Measurements from ENCODE around the gene EMID1. TPM values are rescaled to one million over a fixed set of nuclear protein-coding genes. Genes with fewer than 3 reads are reported as not detected.

EMID1 gene
- total and polyA plus RNA-seq, 2 donors: 4.7 to 9.9 TPM

DNA sequence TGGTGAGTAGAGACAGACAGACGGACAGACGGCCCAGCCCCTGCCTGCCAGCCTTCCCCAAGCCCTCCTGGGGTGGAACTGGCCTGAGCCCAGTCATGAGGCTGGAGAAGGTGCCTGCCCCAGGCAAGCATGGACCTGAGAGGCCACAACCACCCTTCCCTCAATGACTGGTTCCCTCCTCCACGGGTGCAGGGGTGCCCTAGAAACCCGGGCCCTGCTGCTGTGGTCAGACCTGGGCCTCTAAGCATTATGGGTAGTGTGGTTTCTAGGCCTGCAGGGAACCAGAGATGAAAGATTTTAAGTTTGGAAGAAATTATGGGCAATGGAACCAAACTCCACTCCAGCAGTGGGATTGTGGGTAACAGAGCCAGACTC is 48.6 kb downstream of the EMID1 start:
- 33% methylated on average over 4 of the region's 4 CpGs for WGBS
- Histone ChIP-seq H3K27me3 (ENCODE audit: control insufficient read depth in 2 of 2, insufficient read depth in 1 of 2, low read length in 1 of 2) (no peaks in the 10 kb centered on the region), H3K9me3 (ENCODE audit: control insufficient read depth in 2 of 2, insufficient read depth in 1 of 2, low read length in 1 of 2) (no peaks in the 10 kb centered on the region), H3K4me3 (ENCODE audit: low read length in 2 of 2) (no peak overlapping the region), H3K36me3 (ENCODE audit: control insufficient read depth in 2 of 2, insufficient read depth in 2 of 2, low read length in 1 of 2) (peaks cover 6 to 8% of the 10 kb centered on the region in 2 donors), H3K27ac (ENCODE audit: low read depth in 1 of 2, low read length in 1 of 2) (peak overlapping the region in 1 of 2 donors; percentile 47), H3K4me1 (ENCODE audit: control insufficient read depth in 2 of 2, insufficient read depth in 2 of 2, low read length in 2 of 2) (peaks cover 13 to 15% of the 10 kb centered on the region in 2 donors)
- DNase-seq (ENCODE audit: low read depth in 6 of 9, low spot score in 9 of 9): peak in 2 of 9 donors; percentile 36 to 52

DNA sequence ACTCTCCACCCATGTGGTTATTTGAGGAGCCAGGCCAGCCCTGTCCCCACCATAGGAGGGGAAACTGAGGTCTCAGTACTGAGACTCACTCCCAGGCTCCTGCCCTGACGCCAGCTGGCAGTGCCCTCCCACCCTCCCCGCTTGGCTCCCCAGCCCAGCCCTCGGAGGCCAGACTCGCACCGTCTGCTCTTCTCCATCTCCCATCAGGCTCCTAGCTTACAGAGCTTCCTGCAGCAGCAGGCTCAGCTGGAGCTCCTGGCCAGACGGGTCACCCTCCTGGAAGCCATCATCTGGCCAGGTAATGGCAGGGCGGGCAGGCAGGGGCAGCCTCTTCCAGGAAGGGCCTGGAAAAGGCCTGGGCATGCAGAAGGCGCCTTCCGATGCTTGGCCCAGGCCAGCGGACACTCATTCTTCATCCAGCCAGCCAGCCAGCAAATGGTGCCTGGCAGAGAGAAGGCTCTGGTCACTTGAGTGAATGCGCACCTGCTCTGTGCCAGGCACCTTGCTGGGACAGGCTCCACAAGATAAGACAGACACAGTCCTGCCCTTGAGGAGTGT is 49.4 kb downstream of the EMID1 start:
- Histone ChIP-seq H3K9me3 (ENCODE audit: control insufficient read depth in 2 of 2, insufficient read depth in 1 of 2, low read length in 1 of 2) (no peaks in the 10 kb centered on the region), H3K4me3 (ENCODE audit: low read length in 2 of 2) (no peak overlapping the region), H3K27ac (ENCODE audit: low read depth in 1 of 2, low read length in 1 of 2) (no peak overlapping the region), H3K4me1 (ENCODE audit: control insufficient read depth in 2 of 2, insufficient read depth in 2 of 2, low read length in 2 of 2) (peaks cover 13 to 15% of the 10 kb centered on the region in 2 donors), H3K27me3 (ENCODE audit: control insufficient read depth in 2 of 2, insufficient read depth in 1 of 2, low read length in 1 of 2) (no peaks in the 10 kb centered on the region), H3K36me3 (ENCODE audit: control insufficient read depth in 2 of 2, insufficient read depth in 2 of 2, low read length in 1 of 2) (peaks cover 14 to 17% of the 10 kb centered on the region in 2 donors)
- DNase-seq (ENCODE audit: low read depth in 6 of 9, low spot score in 9 of 9): no peak
- 98% methylated on average over 11 of the region's 11 CpGs for WGBS

DNA sequence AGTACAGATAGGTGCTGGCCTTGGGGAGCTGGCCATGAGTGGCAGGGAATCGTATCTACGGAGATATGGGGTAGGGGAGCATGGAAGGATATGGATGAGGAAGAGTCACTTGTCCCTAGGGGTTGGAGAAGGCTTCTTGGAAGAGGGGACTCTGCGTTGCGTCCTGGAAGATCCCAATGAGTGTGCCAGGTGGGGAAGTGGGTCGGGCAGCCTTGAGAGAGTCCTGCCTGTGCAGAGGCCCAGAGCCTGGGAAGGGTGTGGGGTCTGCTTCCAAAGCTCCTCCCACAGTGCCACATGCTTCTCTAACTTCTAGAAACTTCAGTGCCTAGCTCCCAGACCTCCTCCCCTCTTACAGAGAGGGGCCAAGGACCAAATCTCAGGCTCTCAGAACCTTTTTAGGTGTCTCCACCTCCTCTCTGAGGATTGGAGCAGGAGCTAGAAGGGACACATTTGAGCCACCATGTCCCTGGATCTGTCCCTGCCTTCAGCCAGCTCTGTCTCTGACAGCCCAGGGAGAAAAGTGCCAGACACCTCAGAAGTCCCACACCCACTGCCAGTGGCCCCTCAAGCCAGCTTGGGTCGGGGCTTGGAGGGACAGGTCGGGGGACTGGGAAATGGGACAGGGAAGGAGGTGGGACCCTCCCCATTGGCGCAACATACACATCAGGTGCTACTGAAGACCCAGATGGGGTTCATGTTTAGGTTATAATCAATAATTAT is 51.1 kb downstream of the EMID1 start:
- WGBS: 98% methylated on average over 8 of the region's 8 CpGs
- Histone ChIP-seq H3K27ac (ENCODE audit: low read depth in 1 of 2, low read length in 1 of 2) (no peak overlapping the region), H3K36me3 (ENCODE audit: control insufficient read depth in 2 of 2, insufficient read depth in 2 of 2, low read length in 1 of 2) (peaks cover 18 to 25% of the 10 kb centered on the region in 2 donors), H3K4me1 (ENCODE audit: control insufficient read depth in 2 of 2, insufficient read depth in 2 of 2, low read length in 2 of 2) (peaks cover 13 to 15% of the 10 kb centered on the region in 2 donors), H3K27me3 (ENCODE audit: control insufficient read depth in 2 of 2, insufficient read depth in 1 of 2, low read length in 1 of 2) (no peaks in the 10 kb centered on the region), H3K4me3 (ENCODE audit: low read length in 2 of 2) (no peak overlapping the region), H3K9me3 (ENCODE audit: control insufficient read depth in 2 of 2, insufficient read depth in 1 of 2, low read length in 1 of 2) (no peaks in the 10 kb centered on the region)
- no peak for DNase-seq (ENCODE audit: low read depth in 6 of 9, low spot score in 9 of 9)

DNA sequence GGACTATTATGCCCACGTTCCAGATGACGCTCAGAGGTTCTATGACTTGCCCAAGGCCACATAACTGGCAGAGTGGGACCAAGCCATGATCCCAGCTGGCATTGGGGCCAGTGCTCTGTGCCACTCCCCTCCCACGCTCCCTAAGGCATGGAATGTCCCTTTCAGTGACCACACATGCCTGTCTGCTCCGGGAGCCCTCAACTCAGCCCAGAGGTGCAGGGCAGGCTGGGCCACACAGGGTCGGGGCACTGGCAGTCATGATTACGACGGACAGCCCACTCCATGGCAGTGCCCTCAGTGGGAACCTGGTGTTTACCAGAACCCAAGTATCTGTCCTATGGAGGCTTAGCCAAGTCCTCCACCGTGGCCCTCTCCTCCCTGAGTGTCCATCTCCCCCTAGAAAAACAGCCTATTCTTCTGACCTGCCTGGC is 52.1 kb downstream of the EMID1 start:
- H3K36me3 ChIP-seq (ENCODE audit: control insufficient read depth in 2 of 2, insufficient read depth in 2 of 2, low read length in 1 of 2): peaks cover 18 to 25% of the 10 kb centered on the region in 2 donors
- 87% methylated on average over 8 of the region's 8 CpGs for WGBS

DNA sequence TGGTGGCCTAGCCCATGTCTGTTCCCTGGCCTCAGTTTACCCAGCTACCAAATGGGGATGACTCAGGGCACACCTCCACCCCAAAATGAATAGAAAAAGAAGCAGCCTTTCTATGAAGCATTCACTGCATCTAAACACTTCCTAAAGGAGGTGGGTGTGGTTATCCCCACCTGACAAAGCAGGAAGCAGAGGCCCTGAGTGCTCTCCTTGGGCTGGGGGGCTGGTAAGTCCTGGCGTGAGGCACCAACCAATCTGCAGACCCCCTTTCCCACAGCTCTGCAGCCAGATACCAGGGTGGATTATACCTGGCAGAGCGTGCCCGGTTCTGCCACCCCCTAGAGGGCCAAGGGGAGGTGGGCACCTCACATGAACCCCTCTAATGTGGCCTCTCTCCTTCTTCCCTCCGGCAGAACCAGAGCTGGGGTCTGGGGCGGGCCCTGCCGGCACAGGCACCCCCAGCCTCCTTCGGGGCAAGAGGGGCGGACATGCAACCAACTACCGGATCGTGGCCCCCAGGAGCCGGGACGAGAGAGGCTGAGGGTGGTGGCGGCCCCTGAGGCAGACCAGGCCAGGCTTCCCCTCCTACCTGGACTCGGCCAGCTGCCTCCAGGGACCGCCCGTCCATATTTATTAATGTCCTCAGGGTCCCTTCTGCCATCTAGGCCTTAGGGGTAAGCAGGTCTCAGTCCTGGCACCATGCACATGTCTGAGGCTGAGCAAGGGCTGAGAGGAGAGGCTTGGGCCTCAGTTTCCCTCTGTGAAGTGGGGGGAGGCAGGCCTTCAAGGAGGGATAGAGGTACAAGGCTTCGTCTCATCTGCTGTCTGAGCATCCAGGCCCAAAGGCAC is 52.9 kb downstream of the EMID1 start:
- H3K27me3 ChIP-seq (ENCODE audit: control insufficient read depth in 2 of 2, insufficient read depth in 1 of 2, low read length in 1 of 2): no peaks in the 10 kb centered on the region
- no peak for DNase-seq (ENCODE audit: low read depth in 6 of 9, low spot score in 9 of 9)
- H3K4me3 ChIP-seq (ENCODE audit: low read length in 2 of 2): no peak overlapping the region
- no peaks in the 10 kb centered on the region for H3K9me3 ChIP-seq (ENCODE audit: control insufficient read depth in 2 of 2, insufficient read depth in 1 of 2, low read length in 1 of 2)
- 95% methylated on average over 17 of the region's 17 CpGs for WGBS
- peaks cover 13 to 15% of the 10 kb centered on the region in 2 donors for H3K4me1 ChIP-seq (ENCODE audit: control insufficient read depth in 2 of 2, insufficient read depth in 2 of 2, low read length in 2 of 2)
- peaks cover 18 to 27% of the 10 kb centered on the region in 2 donors for H3K36me3 ChIP-seq (ENCODE audit: control insufficient read depth in 2 of 2, insufficient read depth in 2 of 2, low read length in 1 of 2)
- H3K27ac ChIP-seq (ENCODE audit: low read depth in 1 of 2, low read length in 1 of 2): no peak overlapping the region

More for the DNA sequence above, 52.1 kb downstream of the EMID1 start:
- Histone ChIP-seq H3K27me3 (ENCODE audit: control insufficient read depth in 2 of 2, insufficient read depth in 1 of 2, low read length in 1 of 2) (no peaks in the 10 kb centered on the region), H3K4me3 (ENCODE audit: low read length in 2 of 2) (no peak overlapping the region), H3K9me3 (ENCODE audit: control insufficient read depth in 2 of 2, insufficient read depth in 1 of 2, low read length in 1 of 2) (no peaks in the 10 kb centered on the region), H3K27ac (ENCODE audit: low read depth in 1 of 2, low read length in 1 of 2) (no peak overlapping the region), H3K4me1 (ENCODE audit: control insufficient read depth in 2 of 2, insufficient read depth in 2 of 2, low read length in 2 of 2) (peaks cover 13 to 15% of the 10 kb centered on the region in 2 donors)
- no peak for DNase-seq (ENCODE audit: low read depth in 6 of 9, low spot score in 9 of 9)

DNA sequence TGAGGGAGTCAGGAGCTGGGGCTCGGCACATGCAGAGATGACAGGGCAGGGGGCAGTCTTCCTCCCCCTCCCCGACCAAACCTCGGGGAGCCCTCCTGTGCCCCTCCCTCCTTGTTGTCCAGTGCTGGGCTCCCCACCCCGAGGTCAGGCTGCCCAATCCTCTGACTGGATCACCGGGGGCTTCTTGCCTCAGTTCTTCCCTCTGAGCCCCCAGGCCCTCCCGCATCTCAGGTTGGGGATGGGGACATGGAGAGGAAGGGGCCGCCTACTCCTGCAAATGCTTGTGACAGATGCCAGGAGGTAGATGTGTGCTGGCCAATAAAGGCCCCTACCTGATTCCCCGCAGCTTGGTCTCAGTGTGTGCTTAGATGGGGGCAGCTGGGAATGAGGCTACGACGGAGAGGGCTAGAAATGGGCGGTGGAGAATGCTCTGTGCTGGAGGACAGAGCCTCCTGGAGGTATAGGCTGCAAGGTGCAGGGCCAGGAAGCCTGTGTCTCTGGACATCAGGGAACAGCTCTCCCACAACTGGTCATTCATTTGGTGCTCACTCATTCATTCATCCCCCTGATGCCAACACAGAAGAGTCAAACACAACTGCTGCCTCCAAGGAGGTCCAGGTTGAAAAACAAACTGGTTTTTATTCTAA is 53.7 kb downstream of the EMID1 start:
- 91% methylated on average over 11 of the region's 11 CpGs for WGBS
- Histone ChIP-seq H3K4me1 (ENCODE audit: control insufficient read depth in 2 of 2, insufficient read depth in 2 of 2, low read length in 2 of 2) (peaks cover 6 to 8% of the 10 kb centered on the region in 2 donors), H3K27ac (ENCODE audit: low read depth in 1 of 2, low read length in 1 of 2) (no peak overlapping the region), H3K36me3 (ENCODE audit: control insufficient read depth in 2 of 2, insufficient read depth in 2 of 2, low read length in 1 of 2) (peaks cover 21 to 31% of the 10 kb centered on the region in 2 donors), H3K27me3 (ENCODE audit: control insufficient read depth in 2 of 2, insufficient read depth in 1 of 2, low read length in 1 of 2) (no peaks in the 10 kb centered on the region), H3K4me3 (ENCODE audit: low read length in 2 of 2) (no peak overlapping the region), H3K9me3 (ENCODE audit: control insufficient read depth in 2 of 2, insufficient read depth in 1 of 2, low read length in 1 of 2) (no peaks in the 10 kb centered on the region)
- no peak for DNase-seq (ENCODE audit: low read depth in 6 of 9, low spot score in 9 of 9)

DNA sequence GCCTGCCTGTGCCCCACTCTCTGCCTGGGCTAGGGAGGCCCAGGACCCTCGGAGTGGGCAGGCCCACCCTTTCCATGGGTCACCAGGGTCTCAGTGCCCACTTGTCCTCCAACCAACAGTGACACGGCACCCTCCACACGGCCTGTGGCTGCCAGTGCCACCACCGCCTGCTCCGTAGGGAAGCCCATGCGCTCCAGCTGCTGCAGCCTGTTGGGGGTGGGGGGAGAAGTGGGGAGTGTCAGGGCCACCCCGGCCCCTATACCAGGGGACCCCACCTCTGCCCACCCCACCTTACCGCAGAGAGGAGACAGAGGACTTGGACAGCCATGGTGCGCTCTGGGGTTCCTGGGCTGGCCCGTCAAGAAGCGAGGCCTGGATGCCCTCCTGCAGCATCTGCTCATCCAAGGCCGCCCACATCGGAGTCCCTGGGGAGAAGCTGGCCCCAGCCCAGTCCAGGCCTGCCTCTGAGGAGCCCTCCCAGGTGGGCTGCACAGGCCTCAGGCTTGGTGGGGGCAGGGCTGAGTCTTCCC is 54.4 kb downstream of the EMID1 start:
- WGBS: 98% methylated on average over 13 of the region's 13 CpGs
- Histone ChIP-seq H3K9me3 (ENCODE audit: control insufficient read depth in 2 of 2, insufficient read depth in 1 of 2, low read length in 1 of 2) (no peaks in the 10 kb centered on the region), H3K27me3 (ENCODE audit: control insufficient read depth in 2 of 2, insufficient read depth in 1 of 2, low read length in 1 of 2) (no peaks in the 10 kb centered on the region), H3K4me3 (ENCODE audit: low read length in 2 of 2) (no peak overlapping the region), H3K36me3 (ENCODE audit: control insufficient read depth in 2 of 2, insufficient read depth in 2 of 2, low read length in 1 of 2) (peaks cover 24 to 32% of the 10 kb centered on the region in 2 donors), H3K4me1 (ENCODE audit: control insufficient read depth in 2 of 2, insufficient read depth in 2 of 2, low read length in 2 of 2) (peaks cover 0 to 2% of the 10 kb centered on the region in 2 donors), H3K27ac (ENCODE audit: low read depth in 1 of 2, low read length in 1 of 2) (no peak overlapping the region)
- no peak for DNase-seq (ENCODE audit: low read depth in 6 of 9, low spot score in 9 of 9)

DNA sequence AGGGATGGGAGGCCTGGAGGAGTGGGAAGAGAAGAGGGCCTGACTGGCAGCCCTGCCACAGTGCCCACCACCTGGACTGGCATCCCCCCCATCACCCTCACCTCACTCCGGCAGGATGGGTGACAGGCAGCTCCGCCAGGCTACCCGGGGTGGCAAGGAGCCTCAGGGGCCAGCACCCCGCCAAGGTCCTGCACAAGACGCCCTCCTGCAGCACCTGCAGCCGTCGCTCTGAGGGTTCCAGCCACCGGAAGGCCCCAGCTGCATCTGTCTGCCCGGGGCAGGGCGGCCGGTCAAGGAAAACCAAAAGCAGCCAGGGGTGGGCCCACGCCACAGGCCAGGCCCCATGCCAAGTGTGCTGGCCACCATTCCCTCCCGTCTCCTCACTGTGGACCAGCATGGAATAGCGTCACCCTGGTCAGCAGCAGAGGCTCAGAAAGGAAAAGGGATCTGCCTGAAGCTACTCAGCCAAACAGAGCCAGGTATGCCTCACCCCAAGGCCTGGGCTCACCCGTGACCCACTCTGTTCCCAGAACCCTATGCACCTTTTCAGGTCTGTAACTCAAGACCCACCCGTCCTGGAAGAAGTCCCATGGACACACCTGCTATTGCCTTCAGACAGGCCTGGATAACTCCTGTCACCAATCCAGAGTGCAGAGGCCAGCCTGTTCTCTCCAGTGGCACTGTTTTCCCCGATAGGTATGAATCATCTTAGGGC is 55.1 kb downstream of the EMID1 start:
- DNase-seq (ENCODE audit: low read depth in 6 of 9, low spot score in 9 of 9): no peak
- WGBS: 96% methylated on average over 17 of the region's 17 CpGs
- peaks cover 0 to 2% of the 10 kb centered on the region in 2 donors for H3K4me1 ChIP-seq (ENCODE audit: control insufficient read depth in 2 of 2, insufficient read depth in 2 of 2, low read length in 2 of 2)

More for the DNA sequence above, 55.1 kb downstream of the EMID1 start:
- peaks cover 31 to 37% of the 10 kb centered on the region in 2 donors for H3K36me3 ChIP-seq (ENCODE audit: control insufficient read depth in 2 of 2, insufficient read depth in 2 of 2, low read length in 1 of 2)
- no peak overlapping the region for H3K4me3 ChIP-seq (ENCODE audit: low read length in 2 of 2)
- no peaks in the 10 kb centered on the region for H3K9me3 ChIP-seq (ENCODE audit: control insufficient read depth in 2 of 2, insufficient read depth in 1 of 2, low read length in 1 of 2)
- H3K27ac ChIP-seq (ENCODE audit: low read depth in 1 of 2, low read length in 1 of 2): no peak overlapping the region
- H3K27me3 ChIP-seq (ENCODE audit: control insufficient read depth in 2 of 2, insufficient read depth in 1 of 2, low read length in 1 of 2): no peaks in the 10 kb centered on the region

Measured in thymus (tissue), 11 donors.